ENCODE data around the gene LRRTM4.

Gene LRRTM4

DNA sequence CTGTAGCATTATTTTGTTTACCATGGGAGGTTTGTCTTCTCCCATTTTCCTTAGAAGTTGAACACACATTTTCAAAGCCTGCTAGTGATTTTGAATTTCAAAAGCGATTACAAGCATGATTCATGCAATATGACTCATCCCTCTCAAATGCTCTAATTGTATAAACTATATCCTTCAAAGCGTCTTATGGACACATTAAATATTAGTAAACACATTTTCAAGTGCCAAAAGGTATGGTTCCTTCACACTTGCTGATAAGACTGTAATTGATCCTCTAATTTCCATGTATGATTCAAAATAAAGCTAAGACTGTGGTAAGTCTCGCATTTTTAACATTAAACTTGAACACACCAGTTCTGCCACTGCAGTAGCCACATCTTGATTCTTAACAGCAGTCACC, 512.9 kb downstream of the LRRTM4 start:
- no peak for DNase-seq (ENCODE audit: low read depth in 1 of 2, low spot score in 1 of 2)
- TF ChIP-seq JUND (IDR thresholded peaks at IDR 0.05; ENCODE audit: low read depth), result no peak
- in situ Hi-C loops (cut with HindIII; ENCODE audit: low pct_unique_long_range_greater_than_20kb, low sequenced_read_pairs), result no loop called here

GRCh38 chr2:77008853-77009252, 513.3 kb downstream of the LRRTM4 start:
- in situ Hi-C loops (cut with HindIII; ENCODE audit: low pct_unique_long_range_greater_than_20kb, low sequenced_read_pairs), result no loop called here
- no peak for TF ChIP-seq JUND (IDR thresholded peaks at IDR 0.05; ENCODE audit: low read depth)
- DNase-seq (ENCODE audit: low read depth in 1 of 2, low spot score in 1 of 2), result no peak

GRCh38 chr2:77007686-77008085, 514.5 kb downstream of the LRRTM4 start:
- no peak for DNase-seq (ENCODE audit: low read depth in 1 of 2, low spot score in 1 of 2)
- no peak for TF ChIP-seq JUND (IDR thresholded peaks at IDR 0.05; ENCODE audit: low read depth)
- in situ Hi-C loops (cut with HindIII; ENCODE audit: low pct_unique_long_range_greater_than_20kb, low sequenced_read_pairs), result no loop called here

DNA sequence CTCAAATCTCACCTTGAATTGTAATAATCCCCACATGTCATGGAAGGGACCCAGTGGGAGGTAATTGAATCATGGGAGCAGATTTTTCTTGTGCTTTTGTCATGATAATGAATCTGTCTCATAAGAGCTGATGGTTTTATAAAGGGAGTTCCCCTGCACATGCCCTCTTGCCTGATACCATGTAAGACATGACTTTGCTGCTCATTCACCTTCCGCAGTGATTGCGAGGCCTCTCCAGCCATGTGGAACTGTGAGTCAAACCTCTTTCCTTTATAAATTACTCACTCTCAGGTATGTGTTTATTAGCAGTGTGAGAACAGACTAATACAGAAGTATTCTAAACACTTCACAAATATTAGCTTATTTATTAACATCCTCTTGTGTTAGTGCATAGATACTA, 516.7 kb downstream of the LRRTM4 start:
- TF ChIP-seq JUND (IDR thresholded peaks at IDR 0.05; ENCODE audit: low read depth), result no peak
- no peak for DNase-seq (ENCODE audit: low read depth in 1 of 2, low spot score in 1 of 2)
- in situ Hi-C loops (cut with HindIII; ENCODE audit: low pct_unique_long_range_greater_than_20kb, low sequenced_read_pairs), result no loop called here

- no peak for DNase-seq (ENCODE audit: low read depth in 1 of 2, low spot score in 1 of 2)
- in situ Hi-C loops (cut with HindIII; ENCODE audit: low pct_unique_long_range_greater_than_20kb, low sequenced_read_pairs), result no loop called here
- TF ChIP-seq JUND (IDR thresholded peaks at IDR 0.05; ENCODE audit: low read depth), result no peak
These were observed 520.3 kb downstream of the LRRTM4 start for GRCh38 chr2:77001895-77002294.

GRCh38 chr2:76998704-76999103, 523.5 kb downstream of the LRRTM4 start:
- TF ChIP-seq JUND (IDR thresholded peaks at IDR 0.05; ENCODE audit: low read depth), result no peak
- in situ Hi-C loops (cut with HindIII; ENCODE audit: low pct_unique_long_range_greater_than_20kb, low sequenced_read_pairs), result no loop called here
- no peak for DNase-seq (ENCODE audit: low read depth in 1 of 2, low spot score in 1 of 2)

DNA sequence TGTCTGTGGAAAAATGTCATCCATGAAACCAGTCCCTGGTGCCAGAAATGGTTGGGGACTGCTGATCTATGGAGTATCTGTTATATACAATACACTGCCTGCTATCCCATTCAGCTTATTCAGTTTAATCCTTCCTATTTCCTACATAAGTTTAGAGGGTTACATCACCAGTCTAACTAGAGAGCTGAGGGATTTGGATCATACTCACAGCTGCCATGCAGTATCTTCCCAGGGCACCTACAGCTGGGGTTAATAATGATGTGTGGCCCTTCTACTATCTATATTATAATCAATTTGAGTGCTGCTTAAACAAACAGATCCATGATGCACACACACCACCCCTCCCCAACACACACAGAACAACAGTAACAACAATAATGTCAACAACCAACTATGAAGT, 524.0 kb downstream of the LRRTM4 start:
- in situ Hi-C loops (cut with HindIII; ENCODE audit: low pct_unique_long_range_greater_than_20kb, low sequenced_read_pairs), result no loop called here
- TF ChIP-seq JUND (IDR thresholded peaks at IDR 0.05; ENCODE audit: low read depth), result no peak
- DNase-seq (ENCODE audit: low read depth in 1 of 2, low spot score in 1 of 2), result no peak

- no peak for DNase-seq (ENCODE audit: low read depth in 1 of 2, low spot score in 1 of 2)
- TF ChIP-seq JUND (IDR thresholded peaks at IDR 0.05; ENCODE audit: low read depth), result no peak
- in situ Hi-C loops (cut with HindIII; ENCODE audit: low pct_unique_long_range_greater_than_20kb, low sequenced_read_pairs), result no loop called here
These were observed 524.9 kb downstream of the LRRTM4 start for GRCh38 chr2:76997296-76997695.

DNA sequence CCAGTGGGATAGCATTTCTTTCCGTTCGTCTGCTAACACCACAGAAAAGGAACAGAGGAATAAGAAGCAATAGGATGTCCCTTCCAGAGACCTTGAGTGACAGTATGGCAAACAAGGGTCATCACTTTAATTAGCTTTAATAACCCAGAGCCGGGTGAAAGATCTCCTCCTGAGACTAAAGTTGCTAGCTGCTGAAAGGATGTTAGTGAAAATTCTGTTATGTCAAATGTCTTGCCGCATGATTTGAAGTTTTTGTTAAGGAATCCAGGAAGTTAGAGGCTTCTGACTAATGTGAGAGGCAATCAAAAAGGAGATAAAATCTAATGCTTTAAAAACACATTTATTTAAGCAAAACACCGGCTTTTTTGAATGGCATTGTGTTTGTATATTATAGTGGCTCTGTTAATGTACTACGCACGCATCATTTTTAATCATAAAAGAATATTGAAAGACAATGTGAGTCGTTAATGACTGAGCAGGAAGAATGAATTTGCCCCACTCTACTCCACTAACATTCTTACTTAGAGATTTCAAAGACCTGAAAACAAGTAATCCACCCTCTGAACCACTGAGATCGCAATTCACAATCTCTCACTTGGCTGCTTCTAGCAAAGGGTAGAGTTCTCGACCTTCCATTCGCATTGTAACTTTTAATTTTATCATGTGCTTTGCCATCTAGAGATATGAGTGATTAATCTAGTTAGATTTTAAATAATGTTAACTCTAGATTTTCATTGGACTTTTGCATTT, 536.6 kb downstream of the LRRTM4 start:
- in situ Hi-C loops (cut with HindIII; ENCODE audit: low pct_unique_long_range_greater_than_20kb, low sequenced_read_pairs), result no loop called here
- TF ChIP-seq JUND (IDR thresholded peaks at IDR 0.05; ENCODE audit: low read depth), result no peak
- no peak for DNase-seq (ENCODE audit: low read depth in 1 of 2, low spot score in 1 of 2)

GRCh38 chr2:76984359-76984758, 537.8 kb downstream of the LRRTM4 start:
- no peak for DNase-seq (ENCODE audit: low read depth in 1 of 2, low spot score in 1 of 2)
- in situ Hi-C loops (cut with HindIII; ENCODE audit: low pct_unique_long_range_greater_than_20kb, low sequenced_read_pairs), result no loop called here
- TF ChIP-seq JUND (IDR thresholded peaks at IDR 0.05; ENCODE audit: low read depth), result no peak

GRCh38 chr2:76980067-76980787, 541.9 kb downstream of the LRRTM4 start:
- no peak for DNase-seq (ENCODE audit: low read depth in 1 of 2, low spot score in 1 of 2)
- in situ Hi-C loops (cut with HindIII; ENCODE audit: low pct_unique_long_range_greater_than_20kb, low sequenced_read_pairs), result no loop called here
- no peak for TF ChIP-seq JUND (IDR thresholded peaks at IDR 0.05; ENCODE audit: low read depth)

GRCh38 chr2:76977846-76978727, 544.1 kb downstream of the LRRTM4 start:
- no peak for DNase-seq (ENCODE audit: low read depth in 1 of 2, low spot score in 1 of 2)
- no peak for TF ChIP-seq JUND (IDR thresholded peaks at IDR 0.05; ENCODE audit: low read depth)
- in situ Hi-C loops (cut with HindIII; ENCODE audit: low pct_unique_long_range_greater_than_20kb, low sequenced_read_pairs), result no loop called here

- no peak for DNase-seq (ENCODE audit: low read depth in 1 of 2, low spot score in 1 of 2)
- in situ Hi-C loops (cut with HindIII; ENCODE audit: low pct_unique_long_range_greater_than_20kb, low sequenced_read_pairs), result no loop called here
- TF ChIP-seq JUND (IDR thresholded peaks at IDR 0.05; ENCODE audit: low read depth), result no peak
These were observed 546.4 kb downstream of the LRRTM4 start for GRCh38 chr2:76975752-76976151.

All from T47D (cell line).